ENCODE data around the gene RRP9. TPM values are rescaled to one million over a fixed set of nuclear protein-coding genes. Genes with fewer than 3 reads are reported as not detected.
"Not testable (repeated sequence)": the region's sequence is repeated elsewhere in the genome, so short reads cannot be mapped to it uniquely, and the experiment has no call there.

Gene RRP9
- total RNA-seq, 4 donors from 2014 or later: 7.1 to 29.5 (median 11.1) TPM

DNA sequence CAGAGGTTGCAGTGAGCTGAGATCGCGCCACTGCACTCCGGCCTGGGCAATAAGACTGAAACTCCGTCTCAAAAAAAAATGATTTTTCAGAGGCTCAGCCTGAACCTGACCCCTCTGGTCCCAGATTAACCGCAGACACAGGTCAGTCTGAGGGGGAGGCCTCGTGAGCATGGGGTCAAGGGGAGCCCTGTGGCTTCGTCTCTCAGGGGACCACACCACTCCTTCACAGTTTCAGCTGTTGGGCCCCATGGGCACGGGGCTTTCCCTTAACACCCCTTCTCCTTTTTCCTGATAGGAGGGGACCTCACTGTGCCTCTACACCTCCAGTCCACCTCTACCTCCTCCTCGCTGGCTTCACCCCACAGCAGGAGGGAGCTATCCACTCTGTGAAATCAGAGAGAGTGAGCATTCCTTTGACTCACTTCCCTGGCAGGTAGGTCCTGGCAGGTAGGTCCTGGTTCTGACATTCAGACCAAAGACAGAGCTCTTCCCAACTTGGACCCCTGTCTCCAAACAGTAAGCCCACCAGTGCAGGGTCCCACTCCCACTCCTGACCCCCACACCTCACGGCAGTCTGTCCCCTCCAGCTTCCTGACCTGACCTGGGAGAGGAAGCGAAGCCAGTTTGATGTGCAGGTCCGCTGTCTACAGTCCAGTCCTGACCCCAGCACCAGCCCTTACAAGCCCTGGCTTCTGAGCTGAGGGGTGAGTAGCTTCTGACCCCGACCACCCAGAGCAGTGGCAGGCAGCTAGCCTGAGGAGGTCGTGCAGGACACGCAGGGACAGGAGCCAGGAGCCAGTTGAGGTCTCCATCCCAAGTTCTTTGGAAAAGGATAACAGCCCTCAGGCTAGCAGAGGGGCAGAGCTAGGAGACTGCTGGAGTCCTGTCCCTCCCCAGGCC, 9.0 kb downstream of the RRP9 start:
- TF ChIP-seq EP300 (IDR thresholded peaks at IDR 0.05; ENCODE audit: low read depth): no peak
- WGBS, 2 donors (ENCODE audit: low coverage in 1 of 2): 91% methylated on average over 15 of the region's 15 CpGs; no CpG with 5 or more reads in 1 of the 2 donors
- no peak overlapping the region for H3K4me3 ChIP-seq
- in situ Hi-C loops (cut with MboI; ENCODE audit: low pct_ligation_motif_present in 1 of 4, low pct_unique_long_range_greater_than_20kb in 1 of 4, low sequenced_read_pairs in 3 of 4): no loop called here
- H3K4me1 ChIP-seq: no peaks in the 10 kb centered on the region
- DNase-seq: no peak
- intact Hi-C loops (cut with DNase I; ENCODE audit: low total_unique reads): no loop called here
- no peak overlapping the region for H3K27ac ChIP-seq
- H3K27me3 ChIP-seq: no peaks in the 10 kb centered on the region
- H3K36me3 ChIP-seq: peaks cover 0 to 19% (median 7%) of the 10 kb centered on the region in 4 donors
- no peaks in the 10 kb centered on the region for H3K9me3 ChIP-seq

DNA sequence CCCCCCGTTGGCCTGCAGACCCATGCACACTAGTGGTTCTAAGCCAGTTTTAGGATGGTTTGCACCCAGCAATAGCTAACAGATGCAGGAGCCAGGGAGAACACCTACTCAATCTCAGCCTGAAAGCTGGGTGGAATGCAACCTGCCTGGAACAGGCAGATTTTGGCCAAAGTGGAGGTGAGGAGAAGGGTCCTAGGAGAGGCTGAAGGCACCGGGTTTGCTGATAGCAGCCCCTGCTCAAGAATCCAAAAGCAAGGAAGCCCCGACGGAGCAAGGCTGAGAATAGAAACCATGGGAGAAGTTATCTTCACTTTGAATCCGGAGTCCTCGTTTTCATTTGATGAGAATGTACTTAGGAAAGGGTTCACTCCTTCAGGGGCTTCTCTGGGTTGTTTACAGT, 9.9 kb downstream of the RRP9 start:
- no peak for TF ChIP-seq POLR2AphosphoS5 (IDR thresholded peaks at IDR 0.05)
- TF ChIP-seq POLR2A (IDR thresholded peaks at IDR 0.05): no peak
- TF ChIP-seq EP300 (IDR thresholded peaks at IDR 0.05; ENCODE audit: low read depth): no peak
- TF ChIP-seq, protein P1, sequence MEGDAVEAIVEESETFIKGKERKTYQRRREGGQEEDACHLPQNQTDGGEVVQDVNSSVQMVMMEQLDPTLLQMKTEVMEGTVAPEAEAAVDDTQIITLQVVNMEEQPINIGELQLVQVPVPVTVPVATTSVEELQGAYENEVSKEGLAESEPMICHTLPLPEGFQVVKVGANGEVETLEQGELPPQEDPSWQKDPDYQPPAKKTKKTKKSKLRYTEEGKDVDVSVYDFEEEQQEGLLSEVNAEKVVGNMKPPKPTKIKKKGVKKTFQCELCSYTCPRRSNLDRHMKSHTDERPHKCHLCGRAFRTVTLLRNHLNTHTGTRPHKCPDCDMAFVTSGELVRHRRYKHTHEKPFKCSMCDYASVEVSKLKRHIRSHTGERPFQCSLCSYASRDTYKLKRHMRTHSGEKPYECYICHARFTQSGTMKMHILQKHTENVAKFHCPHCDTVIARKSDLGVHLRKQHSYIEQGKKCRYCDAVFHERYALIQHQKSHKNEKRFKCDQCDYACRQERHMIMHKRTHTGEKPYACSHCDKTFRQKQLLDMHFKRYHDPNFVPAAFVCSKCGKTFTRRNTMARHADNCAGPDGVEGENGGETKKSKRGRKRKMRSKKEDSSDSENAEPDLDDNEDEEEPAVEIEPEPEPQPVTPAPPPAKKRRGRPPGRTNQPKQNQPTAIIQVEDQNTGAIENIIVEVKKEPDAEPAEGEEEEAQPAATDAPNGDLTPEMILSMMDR (IDR thresholded peaks at IDR 0.05): no peak
- Histone ChIP-seq H3K4me3 (no peak overlapping the region), H3K27me3 (no peaks in the 10 kb centered on the region), H3K4me1 (no peaks in the 10 kb centered on the region), H3K9me3 (no peaks in the 10 kb centered on the region), H3K36me3 (peaks cover 0 to 19% (median 4%) of the 10 kb centered on the region in 4 donors), H3K27ac (no peak overlapping the region)
- intact Hi-C loops (cut with DNase I; ENCODE audit: low total_unique reads): loop anchor here (1.0 kb wide), 1 partner anchor 41 kb away; no protein-coding TSS in a partner anchor
- no peak for DNase-seq
- in situ Hi-C loops (cut with MboI; ENCODE audit: low pct_ligation_motif_present in 1 of 4, low pct_unique_long_range_greater_than_20kb in 1 of 4, low sequenced_read_pairs in 3 of 4): no loop called here
- WGBS, 2 donors (ENCODE audit: low coverage in 1 of 2): 87 to 91% methylated on average over 5 to 6 of the region's 6 CpGs

DNA sequence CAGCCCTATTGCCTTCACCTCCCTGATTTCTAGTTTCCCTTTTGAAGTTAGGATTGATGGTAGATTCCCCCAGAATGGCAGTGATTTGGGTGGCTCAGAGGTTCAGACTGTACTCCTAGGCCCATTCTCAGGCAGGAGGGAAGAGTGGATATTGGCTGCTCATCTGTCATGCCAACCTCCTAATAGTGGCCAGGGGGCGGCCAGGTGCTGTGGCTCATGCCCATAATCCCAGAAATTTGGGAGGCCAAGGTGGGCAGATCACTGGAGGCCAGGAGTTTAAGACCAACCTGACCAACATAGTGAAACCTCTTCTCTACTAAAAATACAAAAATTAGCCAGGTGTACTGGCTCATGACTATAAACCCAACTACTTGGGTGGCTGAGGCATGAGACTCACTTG, 11.3 kb downstream of the RRP9 start:
- peaks cover 0 to 11% (median 4%) of the 10 kb centered on the region in 4 donors for H3K36me3 ChIP-seq
- no peak overlapping the region for H3K4me3 ChIP-seq
- whole genome bisulfite sequencing, 2 donors (ENCODE audit: low coverage in 1 of 2): 100% methylated on average over 1 of the region's 1 CpG; no CpG with 5 or more reads in 1 of the 2 donors
- in situ Hi-C loops (cut with MboI; ENCODE audit: low pct_ligation_motif_present in 1 of 4, low pct_unique_long_range_greater_than_20kb in 1 of 4, low sequenced_read_pairs in 3 of 4): no loop called here
- H3K9me3 ChIP-seq: no peaks in the 10 kb centered on the region
- no peak for TF ChIP-seq EP300 (IDR thresholded peaks at IDR 0.05; ENCODE audit: low read depth)
- TF ChIP-seq POLR2AphosphoS5 (IDR thresholded peaks at IDR 0.05): no peak
- TF ChIP-seq, protein P1 (IDR thresholded peaks at IDR 0.05): no peak
- no peak for TF ChIP-seq POLR2A (IDR thresholded peaks at IDR 0.05)
- intact Hi-C loops (cut with DNase I; ENCODE audit: low total_unique reads): no loop called here
- no peaks in the 10 kb centered on the region for H3K4me1 ChIP-seq
- no peak overlapping the region for H3K27ac ChIP-seq
- no peaks in the 10 kb centered on the region for H3K27me3 ChIP-seq
- no peak for DNase-seq

DNA sequence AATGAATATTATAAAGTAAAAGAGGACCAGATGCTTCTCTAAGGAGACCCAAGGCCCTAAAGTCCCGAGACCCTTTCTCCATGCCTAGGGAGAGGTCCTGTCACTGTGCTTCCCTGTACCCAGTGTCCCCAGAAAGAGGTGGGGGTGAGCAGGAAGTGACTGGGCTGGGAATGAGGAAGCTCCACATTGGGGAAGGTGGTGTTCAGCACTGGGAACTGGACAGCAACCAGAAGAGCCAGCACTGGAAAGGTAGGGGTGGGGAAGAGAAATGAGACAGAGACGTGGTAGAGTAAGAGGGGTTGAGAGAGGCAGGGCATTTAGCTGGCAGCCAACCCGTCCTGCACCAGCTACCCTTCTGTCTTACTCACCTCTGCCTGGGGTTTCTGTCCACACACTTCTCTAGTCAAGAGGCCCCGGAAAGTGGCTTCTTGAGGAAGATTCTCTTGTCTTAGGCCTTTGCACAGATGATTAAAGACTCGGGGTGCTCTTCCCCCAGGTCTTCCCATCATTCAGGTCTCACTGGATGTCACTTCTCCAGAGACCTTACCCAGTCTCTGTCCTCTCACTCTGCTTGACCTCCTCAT, 12.2 kb downstream of the RRP9 start:
- Histone ChIP-seq H3K4me3 (no peak overlapping the region), H3K27ac (no peak overlapping the region), H3K36me3 (peaks cover 0 to 4% (median under 1%) of the 10 kb centered on the region in 4 donors), H3K27me3 (no peaks in the 10 kb centered on the region), H3K4me1 (no peaks in the 10 kb centered on the region), H3K9me3 (no peaks in the 10 kb centered on the region)
- intact Hi-C loops (cut with DNase I; ENCODE audit: low total_unique reads) (no loop called here), in situ Hi-C loops (cut with MboI; ENCODE audit: low pct_ligation_motif_present in 1 of 4, low pct_unique_long_range_greater_than_20kb in 1 of 4, low sequenced_read_pairs in 3 of 4) (no loop called here)
- DNase-seq: no peak
- TF ChIP-seq EP300 (IDR thresholded peaks at IDR 0.05; ENCODE audit: low read depth): no peak
- 75 to 100% methylated on average over 1 to 5 of the region's 5 CpGs for WGBS, 2 donors (ENCODE audit: low coverage in 1 of 2)

DNA sequence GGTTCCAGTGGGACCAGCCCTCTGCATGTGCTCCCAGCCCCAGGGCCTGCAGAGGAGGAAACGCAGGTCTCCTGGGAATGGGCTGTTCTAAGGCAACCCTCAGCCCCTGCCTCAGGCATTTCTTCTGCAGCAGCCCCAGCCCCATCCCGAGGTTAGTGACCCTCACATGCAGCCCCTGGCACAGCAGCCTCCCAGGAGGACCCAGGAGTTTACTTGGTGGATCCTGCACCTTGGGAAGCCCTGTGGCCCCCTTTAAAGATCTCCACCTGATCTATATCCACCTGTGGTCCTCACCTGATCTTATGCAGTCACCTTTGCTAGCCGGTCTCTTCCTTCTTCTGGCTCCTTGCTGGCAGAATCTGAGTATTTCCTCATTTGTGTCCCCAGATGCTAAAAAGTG, 12.7 kb downstream of the RRP9 start:
- H3K4me1 ChIP-seq; DNase-seq; intact Hi-C loops (cut with DNase I; ENCODE audit: low total_unique reads); H3K36me3 ChIP-seq; H3K27ac ChIP-seq; H3K4me3 ChIP-seq; H3K9me3 ChIP-seq; in situ Hi-C loops (cut with MboI; ENCODE audit: low pct_ligation_motif_present in 1 of 4, low pct_unique_long_range_greater_than_20kb in 1 of 4, low sequenced_read_pairs in 3 of 4); H3K27me3 ChIP-seq: not testable (repeated sequence)
- WGBS, 2 donors (ENCODE audit: low coverage in 1 of 2): 84 to 100% methylated on average over 1 to 3 of the region's 3 CpGs
